HepG2 (cell line): ENCODE data around the gene DUSP8. TPM values are rescaled to one million over a fixed set of nuclear protein-coding genes. Genes with fewer than 3 reads are reported as not detected.

Source experiments
- ASH2L ChIP-seq: fragments of 300-600, 200-600 bp; sonication (generic); IDR thresholded peaks from 2 replicates; pipeline ENCODE4 v1.7.0; 2017; ENCODE audit warnings: low read depth, mild to moderate bottlenecking, moderate library complexity, mixed read lengths, low read length; ENCODE audit not compliant: insufficient read length
- CBX5 ChIP-seq: sonication (generic); formaldehyde crosslinking; IDR thresholded peaks from 2 replicates; pipeline ENCODE4 v1.4.0; 2020; ENCODE audit warnings: missing genetic modification reagents, borderline replicate concordance
- CHCHD3 ChIP-seq: sonication (generic); formaldehyde crosslinking; IDR thresholded peaks from 2 replicates; pipeline ENCODE4 v1.8.0; 2022; ENCODE audit warnings: mild to moderate bottlenecking, missing genetic modification reagents, moderate library complexity
- GATAD1 ChIP-seq: IDR thresholded peaks from 2 replicates; pipeline ENCODE4 v1.6.1; 2016; ENCODE audit warnings: missing genetic modification reagents, missing compliant biosample characterization
- GPN1 ChIP-seq: sonication (generic); formaldehyde crosslinking; IDR thresholded peaks from 2 replicates; pipeline ENCODE4 v1.5.1; 2020; ENCODE audit warnings: missing genetic modification reagents, borderline replicate concordance
- HNRNPK ChIP-seq: fragments of 200-400 bp; formaldehyde crosslinking; IDR thresholded peaks from 2 replicates; pipeline ENCODE4 v1.6.1; 2018; ENCODE audit warnings: low read length, low read depth, moderate library complexity, mild to moderate bottlenecking; ENCODE audit not compliant: poor library complexity, severe bottlenecking
- IRF1 ChIP-seq: sonication (generic); formaldehyde crosslinking; IDR thresholded peaks from 2 replicates; pipeline ENCODE4 v1.4.0; 2020; ENCODE audit warnings: low read depth, mild to moderate bottlenecking, missing genetic modification reagents
- KMT2B ChIP-seq: IDR thresholded peaks from 2 replicates; pipeline ENCODE4 v1.6.1; 2016; ENCODE audit warnings: missing genetic modification reagents, missing compliant biosample characterization
- NFATC3 ChIP-seq: sonication (generic); formaldehyde crosslinking; IDR thresholded peaks from 2 replicates; pipeline ENCODE4 v1.5.1; 2020; ENCODE audit warnings: mild to moderate bottlenecking, missing genetic modification reagents
- NRL ChIP-seq: sonication (generic); formaldehyde crosslinking; IDR thresholded peaks from 2 replicates; pipeline ENCODE4 v1.5.0; 2020; ENCODE audit warnings: missing genetic modification reagents, mild to moderate bottlenecking, moderate library complexity, borderline replicate concordance
- PHF21A ChIP-seq: sonication (generic); formaldehyde crosslinking; IDR thresholded peaks from 2 replicates; pipeline ENCODE4 v1.5.0; 2020; ENCODE audit warnings: mild to moderate bottlenecking, missing genetic modification reagents
- POLR2G ChIP-seq: fragments of 200-400 bp; formaldehyde crosslinking; IDR thresholded peaks from 2 replicates; pipeline ENCODE4 v1.6.1; 2018; ENCODE audit warnings: mild to moderate bottlenecking, low read depth, low read length, moderate library complexity
- RBAK ChIP-seq: sonication (generic); formaldehyde crosslinking; IDR thresholded peaks from 2 replicates; pipeline ENCODE4 v1.5.1; 2020; ENCODE audit warnings: mild to moderate bottlenecking, missing genetic modification reagents
- SOX13 ChIP-seq, 3 experiments: fragments of 450-650 bp in 1 of 3; sonication (generic) in 1 of 3; formaldehyde crosslinking in 1 of 3; IDR thresholded peaks in 2 of 3; conservative IDR thresholded peaks in 1 of 3; 2 replicates each; pipeline versions ENCODE4 v1.5.0 to v1.6.1; 2016 to 2020; ENCODE audit warnings: antibody characterized with exemption in 1 of 3, mild to moderate bottlenecking in 1 of 3, missing compliant biosample characterization in 1 of 3, missing genetic modification reagents in 1 of 3, moderate library complexity in 1 of 3
- SUZ12 ChIP-seq: fragments of 150-350 bp; IDR thresholded peaks from 2 replicates; pipeline ENCODE4 v1.6.1; 2014; ENCODE audit warnings: low read depth, low read length
- TAF1 ChIP-seq: sonication (generic); formaldehyde crosslinking; IDR thresholded peaks from 2 replicates; pipeline ENCODE4 v1.4.0; 2020; ENCODE audit warnings: missing genetic modification reagents
- TCF7 ChIP-seq: sonication (generic); IDR thresholded peaks from 2 replicates; pipeline ENCODE4 v1.6.1; 2016; ENCODE audit warnings: antibody characterized with exemption, low read depth
- TFDP1 ChIP-seq: IDR thresholded peaks from 2 replicates; pipeline ENCODE4 v1.6.1; 2016; ENCODE audit warnings: missing compliant biosample characterization, missing genetic modification reagents, borderline replicate concordance
- ZBTB7A ChIP-seq: sonication (generic); formaldehyde crosslinking; IDR thresholded peaks from 2 replicates; pipeline ENCODE4 v1.8.0; 2022; ENCODE audit warnings: mild to moderate bottlenecking, missing genetic modification reagents
- ZNF136 ChIP-seq: sonication (generic); formaldehyde crosslinking; IDR thresholded peaks from 2 replicates; pipeline ENCODE4 v1.8.1; 2022; ENCODE audit warnings: low read depth, mild to moderate bottlenecking, moderate library complexity, missing genetic modification reagents
- ZNF17 ChIP-seq: sonication (generic); formaldehyde crosslinking; IDR thresholded peaks from 2 replicates; pipeline ENCODE4 v1.5.0; 2020; ENCODE audit warnings: mild to moderate bottlenecking, missing genetic modification reagents
- ZNF253 ChIP-seq: sonication (generic); formaldehyde crosslinking; IDR thresholded peaks from 2 replicates; pipeline ENCODE4 v1.8.0; 2022; ENCODE audit warnings: mild to moderate bottlenecking, missing genetic modification reagents, borderline replicate concordance
- ZNF367 ChIP-seq: sonication (generic); formaldehyde crosslinking; IDR thresholded peaks from 2 replicates; pipeline ENCODE4 v1.4.0; 2020; ENCODE audit warnings: missing genetic modification reagents, borderline replicate concordance
- ZNF430 ChIP-seq: sonication (generic); formaldehyde crosslinking; IDR thresholded peaks from 2 replicates; pipeline ENCODE4 v1.9.0; 2021; ENCODE audit warnings: mild to moderate bottlenecking, missing genetic modification reagents
- ZNF550 ChIP-seq: sonication (generic); formaldehyde crosslinking; IDR thresholded peaks from 2 replicates; pipeline ENCODE4 v1.4.0; 2020; ENCODE audit warnings: mild to moderate bottlenecking, missing genetic modification reagents, borderline replicate concordance
- ZNF629 ChIP-seq: sonication (generic); formaldehyde crosslinking; conservative IDR thresholded peaks from 2 replicates; pipeline ENCODE4 v1.5.0; 2020; ENCODE audit warnings: missing genetic modification reagents
- ZNF7 ChIP-seq: IDR thresholded peaks from 2 replicates; pipeline ENCODE4 v1.6.1; 2016; ENCODE audit warnings: missing biosample characterization, missing genetic modification reagents
- ZNF720 ChIP-seq: sonication (generic); formaldehyde crosslinking; IDR thresholded peaks from 2 replicates; pipeline ENCODE4 v1.4.0; 2020; ENCODE audit warnings: missing genetic modification reagents
- ZNF777 ChIP-seq: sonication (generic); formaldehyde crosslinking; IDR thresholded peaks from 2 replicates; pipeline ENCODE4 v1.4.0; 2020; ENCODE audit warnings: missing genetic modification reagents
- polyA plus RNA-seq, 8 experiments: library from polyadenylated mRNA; depleted of rRNA in 3 of 8; stranded (reverse) in 7 of 8; unstranded in 1 of 8; fragments of >200 nt; fragmentation: Illumina TruSeq in 4 of 8; extraction: Trizol in 4 of 8; gene quantifications; 2 replicates each; pipeline versions ENCODE4 v1.2.1 to v1.2.3, GENCODE V29; 2011 to 2016; ENCODE audit warnings: low read depth in 4 of 8, missing spikeins in 1 of 8, mixed read lengths in 1 of 8; ENCODE audit not compliant: insufficient read depth in 1 of 8
- total RNA-seq, 5 experiments: library from RNA; depleted of rRNA; stranded (reverse); fragments of >200 nt; fragmentation: Illumina TruSeq; extraction: Trizol; gene quantifications; 2 replicates each; pipeline ENCODE4 v1.2.3, GENCODE V29; 2016; ENCODE audit warnings: low read depth in 1 of 5
- TF ChIP-seq, protein P1 (sequence below): IDR thresholded peaks from 2 replicates; pipeline ENCODE4 v1.6.1; 2012; ENCODE audit warnings: inconsistent platforms

The DUSP8 gene
- total and polyA plus RNA-seq, 2 of the 13 experiments (the other 11 are each of a cell fraction or from before 2014, with no cell fraction given), result 1.8 to 8.0 TPM

DNA sequence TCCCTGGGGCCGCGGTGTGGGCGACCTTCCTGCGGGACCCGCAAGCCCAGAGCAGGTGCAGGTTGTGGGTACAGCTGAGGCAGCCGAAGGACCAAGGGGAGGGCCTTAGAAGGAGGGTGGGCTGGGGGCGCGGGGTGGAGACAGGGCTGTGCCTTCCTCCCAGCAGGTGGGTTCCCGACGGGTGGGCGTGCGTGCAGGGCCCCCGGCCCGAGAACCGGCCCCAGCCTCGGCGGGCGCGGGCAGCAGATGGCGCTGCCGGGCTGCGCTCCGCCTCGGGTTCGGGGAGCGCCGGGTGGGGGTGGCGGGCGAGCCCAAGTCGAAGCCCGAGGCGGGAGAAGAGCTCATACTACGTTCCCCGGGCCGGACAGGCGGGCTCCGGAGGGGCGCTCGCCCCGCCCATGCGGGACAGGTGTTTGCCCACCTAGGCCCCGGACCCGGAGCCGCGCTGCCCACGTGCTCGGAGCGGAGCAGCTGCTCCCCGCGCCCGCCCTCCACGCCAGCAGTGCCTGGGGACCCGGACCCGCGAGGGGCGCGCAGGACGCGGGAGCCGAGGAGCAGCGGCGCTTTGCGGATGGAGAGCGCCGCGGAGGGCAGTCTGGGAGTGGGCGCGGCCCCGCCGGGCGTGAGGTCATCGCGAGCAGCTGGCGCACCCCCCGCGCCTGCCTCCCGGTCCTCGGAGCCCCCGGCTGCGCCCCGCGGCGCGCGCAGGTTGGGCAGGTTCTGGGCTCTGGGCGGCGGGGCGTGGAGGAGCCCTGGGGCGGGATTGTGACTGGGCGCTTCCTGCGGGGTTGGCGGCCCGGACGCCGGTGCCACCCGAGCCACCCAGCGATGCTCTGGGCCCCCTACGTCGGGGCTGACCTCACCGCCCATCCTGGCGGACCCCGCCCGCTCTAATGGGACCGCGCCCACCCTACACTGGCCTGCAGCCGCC, 25.3 kb downstream of the DUSP8 start (continued):
- TF ChIP-seq NRL (no peak), ZNF367 (no peak), CHCHD3 (CRISPR knock-in tag) (no peak), ZNF629 (CRISPR knock-in tag) (no peak), PHF21A (CRISPR knock-in tag) (no peak), ZNF7 (CRISPR knock-in tag) (no peak), TFDP1 (CRISPR knock-in tag) (no peak), ZNF17 (CRISPR knock-in tag) (no peak), ZNF253 (CRISPR knock-in tag) (no peak), SOX13 (IDR thresholded peaks at IDR 0.05) (no peak), SOX13 (CRISPR knock-in tag; conservative IDR thresholded peaks at IDR 0.05 in 1 of 2, IDR thresholded peaks at IDR 0.05 in 1 of 2) (no peak), GPN1 (CRISPR knock-in tag) (no peak), ZNF430 (CRISPR knock-in tag) (no peak), KMT2B (CRISPR knock-in tag) (no peak), HNRNPK (peak; percentile 58), ZNF550 (CRISPR knock-in tag) (no peak), CBX5 (CRISPR knock-in tag) (no peak), ASH2L (no peak), ZBTB7A (0 out of 2 replicates have a peak, but pooled peaks have one; percentile 31), RBAK (CRISPR knock-in tag) (no peak), TAF1 (no peak), POLR2G (no peak), TCF7 (no peak), ZNF720 (CRISPR knock-in tag) (no peak), NFATC3 (no peak), GATAD1 (no peak), ZNF136 (no peak), ZNF777 (CRISPR knock-in tag) (peak; percentile 54; the same call in 1 of the 2 replicates), SUZ12 (peak; percentile 14; the same call in 1 of the 2 replicates), IRF1 (CRISPR knock-in tag) (no peak)
- TF ChIP-seq, protein P1, sequence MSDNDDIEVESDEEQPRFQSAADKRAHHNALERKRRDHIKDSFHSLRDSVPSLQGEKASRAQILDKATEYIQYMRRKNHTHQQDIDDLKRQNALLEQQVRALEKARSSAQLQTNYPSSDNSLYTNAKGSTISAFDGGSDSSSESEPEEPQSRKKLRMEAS, result 0 out of 2 replicates have a peak, but pooled peaks have one; percentile 50
